NOMO-1 treated with dmso at 0.1 percent for 144 hours (cell line): ENCODE measurements around the gene PSORS1C1.
"Not testable (repeated sequence)": the region's sequence is repeated elsewhere in the genome, so short reads cannot be mapped to it uniquely, and the experiment has no call there.

Experiments
- DNase-seq: peaks from one replicate; lab custom pipeline; 2025; ENCODE audit not compliant: unreplicated experiment; lab: John Stamatoyannopoulos, UW

PSORS1C1 gene

DNA sequence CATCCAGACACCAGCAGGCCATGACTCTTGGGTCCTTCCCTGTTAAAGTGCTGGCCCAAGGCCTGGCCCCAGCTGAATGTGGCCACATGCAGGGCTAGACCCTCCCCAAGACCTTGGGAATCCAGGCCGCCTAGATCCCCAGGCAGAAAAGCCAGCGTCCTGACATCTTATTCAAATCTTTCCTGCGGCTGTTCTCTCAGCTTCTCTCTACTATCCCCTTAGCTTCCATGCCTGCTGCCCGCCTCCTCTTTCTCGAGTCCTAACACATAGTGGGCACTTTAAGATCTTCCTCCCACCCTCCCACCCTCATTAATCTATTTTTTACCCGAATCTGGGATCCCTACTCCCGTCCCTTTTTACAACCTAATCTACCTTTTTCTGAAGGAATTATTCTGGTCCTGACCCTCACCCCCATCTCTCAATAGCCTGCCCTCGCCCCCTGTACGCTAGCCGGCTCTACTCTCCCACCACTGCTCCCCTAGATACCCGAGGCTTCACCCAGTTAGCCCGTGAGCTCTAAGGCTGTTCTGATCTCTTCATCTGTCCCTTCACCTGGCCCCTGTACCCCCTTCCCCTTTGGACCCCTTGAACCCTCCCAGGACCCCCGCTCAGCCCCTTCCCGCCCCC is 43.0 kb downstream of the PSORS1C1 start, which contains the start of gene CCHCR1:
Gene CCHCR1, minus strand, starts transcription at position 290 of the 627 bp plus-strand sequence. Its CDS starts 202 bp downstream, at position 88.
- no peak for DNase-seq

DNA sequence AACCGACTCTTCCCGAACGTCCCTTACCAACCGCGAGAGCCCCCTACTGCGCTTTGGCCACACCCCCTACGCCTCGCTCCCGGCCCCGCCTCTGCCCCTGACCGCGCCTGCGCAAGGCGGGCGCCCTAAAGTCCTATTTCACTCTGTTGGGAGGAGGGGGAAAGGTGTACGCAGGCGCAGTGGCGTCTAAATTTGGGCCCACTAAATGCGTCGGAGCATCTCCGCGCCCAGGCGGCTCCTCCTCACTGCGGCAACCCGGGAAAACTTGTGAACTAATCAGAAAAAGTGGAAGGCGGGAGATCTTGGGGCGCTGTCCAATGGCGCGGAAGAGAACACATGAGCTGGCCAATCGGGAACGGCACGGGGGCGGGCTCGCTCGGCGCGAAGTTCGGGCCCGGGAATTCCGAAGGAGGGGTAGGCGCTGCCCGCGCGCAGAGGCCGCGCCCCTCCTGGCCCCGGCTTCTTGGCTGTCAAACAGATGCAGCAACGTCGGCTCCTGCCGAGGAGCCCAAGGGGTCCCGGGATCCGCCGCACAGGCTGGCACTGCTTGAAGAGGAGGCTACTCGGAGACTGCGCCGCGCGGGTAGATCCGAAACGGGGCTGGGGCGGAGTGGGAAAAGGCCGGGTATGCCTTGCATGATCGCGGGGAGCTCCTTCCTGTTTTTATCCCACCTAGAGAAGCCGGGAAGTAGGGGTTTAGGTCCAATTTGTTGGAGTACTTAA is 43.7 kb downstream of the PSORS1C1 start, which contains the start of gene TCF19:
Gene TCF19, plus strand, starts transcription at position 450 of the 723 bp plus-strand sequence. CDS start 881 bp downstream, outside the sequence.
- DNase-seq, result peak; percentile 96

DNA sequence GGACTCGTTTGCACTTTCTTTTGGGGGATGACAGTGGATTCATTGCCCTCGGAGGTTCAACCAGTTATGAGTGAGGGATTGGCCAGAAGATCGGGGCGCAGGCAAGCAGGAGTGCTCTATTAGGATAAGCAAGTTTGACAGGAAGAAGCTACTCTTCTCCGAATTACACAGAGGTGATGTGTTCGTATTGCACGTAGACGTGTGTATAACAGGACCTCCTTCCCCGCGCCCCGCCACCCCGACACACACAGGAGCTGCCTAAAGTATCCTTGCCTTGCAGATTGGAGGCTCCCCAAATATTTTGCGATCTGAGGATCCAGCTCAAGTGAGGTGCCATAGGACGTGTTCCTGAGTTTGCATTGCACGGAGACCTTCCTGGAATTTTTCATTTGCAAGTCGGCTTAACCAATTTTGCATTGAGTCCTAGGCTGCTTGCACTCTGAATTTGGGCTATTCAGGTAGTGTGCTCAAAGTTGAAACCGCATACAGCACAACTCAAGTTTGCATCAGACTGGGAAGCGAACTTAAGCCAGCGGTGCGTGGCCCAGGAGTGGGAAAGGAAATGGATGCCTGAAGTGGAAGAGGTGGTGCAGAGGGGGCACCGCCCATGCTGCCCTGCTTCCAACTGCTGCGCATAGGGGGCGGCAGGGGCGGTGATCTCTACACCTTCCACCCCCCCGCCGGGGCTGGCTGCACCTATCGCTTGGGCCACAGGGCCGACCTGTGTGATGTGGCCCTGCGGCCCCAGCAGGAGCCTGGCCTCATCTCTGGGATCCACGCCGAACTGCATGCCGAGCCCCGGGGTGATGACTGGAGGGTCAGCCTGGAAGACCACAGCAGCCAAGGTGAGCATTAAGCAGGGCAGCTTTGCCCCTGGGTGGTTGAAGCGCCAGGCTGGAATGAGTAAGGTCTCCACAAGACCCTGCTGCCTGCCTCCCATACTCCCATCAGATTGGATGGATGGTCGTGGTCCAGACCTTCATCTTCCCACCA is 44.6 kb downstream of the PSORS1C1 start:
- no peak for DNase-seq

DNA sequence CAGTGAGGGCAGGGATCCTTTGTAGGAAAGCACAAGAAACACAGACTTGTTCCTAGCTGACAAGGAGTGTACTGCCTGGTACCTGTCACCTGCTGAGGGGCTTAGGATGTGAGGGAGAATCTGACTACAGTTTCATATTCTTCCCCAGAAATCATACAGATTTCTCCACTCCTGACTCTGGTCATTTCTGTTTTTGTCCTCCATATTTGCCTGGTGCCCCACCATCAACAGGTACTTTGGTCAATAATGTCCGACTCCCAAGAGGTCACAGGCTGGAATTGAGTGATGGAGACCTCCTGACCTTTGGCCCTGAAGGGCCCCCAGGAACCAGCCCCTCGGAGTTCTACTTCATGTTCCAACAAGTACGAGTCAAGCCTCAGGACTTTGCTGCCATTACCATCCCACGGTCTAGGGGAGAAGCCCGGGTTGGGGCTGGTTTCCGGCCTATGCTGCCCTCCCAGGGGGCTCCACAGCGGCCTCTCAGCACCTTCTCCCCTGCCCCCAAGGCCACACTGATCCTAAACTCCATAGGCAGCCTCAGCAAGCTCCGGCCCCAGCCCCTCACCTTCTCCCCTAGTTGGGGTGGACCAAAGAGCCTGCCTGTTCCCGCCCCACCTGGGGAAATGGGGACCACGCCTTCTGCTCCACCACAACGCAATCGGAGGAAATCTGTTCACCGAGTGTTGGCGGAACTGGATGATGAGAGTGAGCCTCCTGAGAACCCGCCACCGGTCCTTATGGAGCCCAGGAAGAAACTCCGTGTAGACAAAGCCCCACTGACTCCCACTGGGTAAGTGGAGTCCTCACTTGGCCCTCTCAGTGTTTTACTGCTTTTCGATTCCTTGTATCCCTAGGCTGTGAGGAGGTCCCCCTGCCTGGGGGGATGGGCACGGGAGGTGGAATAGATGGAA is 46.9 kb downstream of the PSORS1C1 start:
- no peak for DNase-seq

DNA sequence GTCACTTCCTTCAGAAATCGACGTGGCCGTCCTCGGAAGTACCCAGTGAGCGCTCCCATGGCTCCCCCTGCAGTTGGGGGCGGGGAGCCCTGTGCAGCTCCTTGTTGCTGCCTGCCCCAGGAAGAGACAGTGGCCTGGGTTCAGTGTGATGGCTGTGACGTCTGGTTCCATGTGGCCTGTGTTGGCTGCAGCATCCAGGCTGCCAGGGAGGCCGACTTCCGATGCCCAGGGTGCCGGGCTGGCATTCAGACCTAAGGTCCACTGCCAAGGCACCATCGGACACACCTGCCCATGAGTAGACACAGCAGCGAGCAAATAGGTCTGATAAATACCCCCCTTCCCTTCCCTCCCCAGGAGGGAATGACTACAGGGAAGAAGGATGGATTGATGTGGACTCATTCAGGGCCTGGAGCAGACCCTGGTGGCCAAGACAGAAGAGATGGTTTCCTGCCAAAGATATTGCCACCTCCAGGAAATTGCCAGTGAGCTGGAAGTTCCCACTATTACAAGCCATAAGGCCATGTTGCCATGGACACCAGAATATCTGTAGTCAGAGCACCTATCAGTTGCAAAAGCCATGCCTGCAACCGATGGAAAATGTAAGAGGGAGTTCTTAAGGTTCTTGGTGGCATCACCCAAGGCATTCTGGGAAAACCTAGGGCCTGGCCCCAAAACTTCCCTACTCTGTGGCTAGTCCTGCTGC is 48.0 kb downstream of the PSORS1C1 start:
- no peak for DNase-seq

DNA sequence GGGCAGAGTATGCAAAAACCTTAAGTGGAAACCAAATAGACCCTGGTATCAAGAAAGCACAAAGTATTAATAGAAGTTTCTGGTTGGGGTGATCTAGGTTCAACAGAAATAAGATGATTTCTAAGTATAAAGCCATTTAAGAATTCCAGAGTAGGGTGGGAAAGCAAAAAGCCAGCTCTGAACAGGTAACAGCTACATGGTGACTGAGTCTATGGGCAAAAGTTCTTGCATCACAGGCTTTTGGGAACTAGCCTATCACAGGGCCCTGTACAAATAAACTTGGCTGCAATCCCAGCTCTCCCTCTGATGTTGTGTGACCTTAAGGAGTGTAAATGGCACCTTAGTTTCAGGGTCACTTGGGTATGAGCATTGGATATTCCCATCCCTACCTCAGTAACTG is 49.3 kb downstream of the PSORS1C1 start:
- DNase-seq, result no peak

DNA sequence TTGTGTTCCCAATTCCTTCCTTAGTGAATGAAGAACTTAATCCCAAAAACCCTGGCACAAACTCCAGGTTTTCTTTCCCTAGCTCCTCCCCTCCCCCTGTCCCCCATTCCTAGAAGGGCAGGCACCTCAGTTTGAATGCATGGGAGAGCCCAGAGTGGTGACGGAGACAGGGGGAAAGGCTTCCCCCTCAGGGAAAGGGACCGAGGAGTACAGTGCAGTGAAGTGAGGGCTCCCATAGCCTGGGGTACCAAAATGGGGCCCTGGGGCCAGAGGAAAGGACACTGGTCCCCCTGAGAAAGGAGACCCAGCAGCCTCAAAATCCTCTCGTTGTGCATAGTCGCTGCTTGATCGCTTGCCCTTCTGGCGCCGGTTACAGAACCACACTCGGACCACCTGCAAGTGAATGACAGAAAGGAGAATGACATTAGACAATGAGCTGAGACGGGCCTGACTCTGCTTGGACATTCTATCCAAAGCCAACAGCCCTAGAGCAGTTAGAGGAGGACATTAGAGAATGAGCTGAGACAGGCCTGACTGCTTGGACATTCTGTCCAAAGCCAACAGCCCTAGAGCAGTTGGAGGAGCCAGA is 50.0 kb downstream of the PSORS1C1 start:
- not testable (repeated sequence) for DNase-seq

DNA sequence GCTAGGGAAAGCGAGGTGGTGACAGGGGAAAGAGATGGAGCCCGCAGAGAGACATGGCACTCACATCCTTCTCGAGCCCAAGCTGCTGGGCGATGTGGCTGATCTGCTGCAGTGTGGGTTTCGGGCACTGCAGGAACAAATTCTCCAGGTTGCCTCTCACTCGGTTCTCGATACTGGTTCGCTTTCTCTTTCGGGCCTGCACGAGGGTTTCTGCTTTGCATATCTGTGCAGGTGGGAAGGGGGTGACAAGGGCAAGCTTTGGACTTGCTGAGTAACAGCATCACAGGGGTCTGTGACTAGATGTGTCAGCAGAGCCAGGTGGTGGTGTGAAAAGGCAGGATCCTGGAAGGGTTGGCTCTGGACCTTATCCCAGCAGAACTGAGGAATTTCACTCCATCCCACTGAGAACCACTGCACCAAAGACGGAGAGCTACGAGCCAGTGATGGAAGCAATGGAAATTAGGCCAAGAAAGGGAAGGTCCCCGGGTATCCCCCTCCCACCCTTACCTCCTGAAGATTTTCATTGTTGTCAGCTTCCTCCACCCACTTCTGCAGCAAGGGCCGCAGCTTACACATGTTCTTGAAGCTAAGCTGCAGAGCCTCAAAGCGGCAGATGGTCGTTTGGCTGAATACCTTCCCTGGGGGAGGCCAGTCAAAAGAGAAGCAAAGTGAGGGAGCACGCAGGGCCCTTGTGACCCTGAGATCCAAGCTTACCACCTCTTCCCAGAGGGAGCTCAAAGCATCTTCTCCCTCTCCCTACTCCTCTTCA is 50.6 kb downstream of the PSORS1C1 start:
- not testable (repeated sequence) for DNase-seq

DNA sequence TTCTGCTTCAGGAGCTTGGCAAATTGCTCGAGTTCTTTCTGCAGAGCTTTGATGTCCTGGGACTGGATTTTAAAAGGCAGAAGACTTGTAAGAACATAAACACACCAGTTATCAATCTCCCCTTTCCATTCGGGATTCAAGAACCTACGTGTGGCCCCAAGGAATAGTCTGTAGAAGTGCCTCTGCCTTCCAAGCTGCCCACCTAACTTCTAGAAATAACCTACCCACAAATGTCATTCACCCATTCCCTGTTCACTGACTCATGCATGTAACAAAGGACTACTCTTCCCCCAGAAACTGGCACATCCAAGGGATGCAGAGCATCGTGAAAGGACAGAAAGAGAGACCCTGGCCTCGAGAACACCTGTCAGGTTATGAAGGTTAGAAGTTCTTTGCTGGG is 51.4 kb downstream of the PSORS1C1 start:
- no peak for DNase-seq

DNA sequence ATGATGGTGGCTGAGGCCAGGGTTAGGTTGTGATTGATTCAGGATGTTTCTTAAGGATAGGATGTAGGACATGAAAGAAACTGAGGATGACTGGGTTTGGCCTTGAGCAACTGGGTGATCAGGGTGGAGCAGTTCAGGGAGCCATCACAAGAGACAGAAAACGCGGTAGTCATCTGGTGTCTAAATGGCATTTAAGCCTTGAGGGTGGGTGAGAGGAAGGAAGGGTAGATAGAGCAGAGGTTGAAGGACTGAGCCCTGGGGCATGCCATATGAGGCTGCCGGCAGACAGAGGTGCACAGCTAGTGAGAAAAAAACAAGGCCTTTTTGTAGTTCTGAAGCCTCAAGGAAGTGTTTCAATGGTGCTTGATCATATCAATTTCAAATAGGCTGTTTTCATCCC is 54.0 kb downstream of the PSORS1C1 start:
- DNase-seq, result no peak

DNA sequence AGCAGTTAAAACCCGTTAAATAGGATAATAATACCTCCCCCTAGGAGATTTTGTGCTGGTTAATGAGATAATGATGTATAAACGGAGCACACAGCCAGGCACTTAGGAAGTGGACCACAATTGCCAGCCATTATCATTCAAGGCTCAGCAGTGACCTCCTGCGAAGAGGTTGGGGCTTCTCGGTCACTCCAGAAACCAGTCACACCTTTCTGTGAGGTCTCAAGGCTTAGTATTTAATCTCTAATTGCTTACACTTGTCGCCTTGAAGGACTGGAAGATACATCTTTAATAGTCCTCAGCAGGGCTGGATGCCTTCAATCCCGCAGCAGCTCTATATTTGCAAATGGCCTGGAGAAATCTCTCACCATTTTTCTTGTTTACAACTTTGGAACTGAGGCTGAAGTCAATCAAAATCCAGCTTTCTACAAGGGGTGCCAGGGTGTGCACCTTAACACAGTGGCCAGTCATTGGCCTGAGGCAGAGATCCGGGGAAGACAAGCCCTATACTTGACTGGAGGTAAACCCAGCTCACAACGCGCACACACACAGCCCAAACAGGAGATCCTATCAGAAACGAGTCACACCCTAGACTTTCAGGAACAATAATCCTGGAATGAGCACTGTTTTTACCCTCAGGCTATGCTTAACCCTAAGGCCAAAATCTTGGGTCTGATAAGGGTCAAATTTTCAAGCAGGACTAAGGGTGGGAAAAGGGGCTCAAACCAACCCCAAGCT is 54.7 kb downstream of the PSORS1C1 start:
- DNase-seq, result no peak

DNA sequence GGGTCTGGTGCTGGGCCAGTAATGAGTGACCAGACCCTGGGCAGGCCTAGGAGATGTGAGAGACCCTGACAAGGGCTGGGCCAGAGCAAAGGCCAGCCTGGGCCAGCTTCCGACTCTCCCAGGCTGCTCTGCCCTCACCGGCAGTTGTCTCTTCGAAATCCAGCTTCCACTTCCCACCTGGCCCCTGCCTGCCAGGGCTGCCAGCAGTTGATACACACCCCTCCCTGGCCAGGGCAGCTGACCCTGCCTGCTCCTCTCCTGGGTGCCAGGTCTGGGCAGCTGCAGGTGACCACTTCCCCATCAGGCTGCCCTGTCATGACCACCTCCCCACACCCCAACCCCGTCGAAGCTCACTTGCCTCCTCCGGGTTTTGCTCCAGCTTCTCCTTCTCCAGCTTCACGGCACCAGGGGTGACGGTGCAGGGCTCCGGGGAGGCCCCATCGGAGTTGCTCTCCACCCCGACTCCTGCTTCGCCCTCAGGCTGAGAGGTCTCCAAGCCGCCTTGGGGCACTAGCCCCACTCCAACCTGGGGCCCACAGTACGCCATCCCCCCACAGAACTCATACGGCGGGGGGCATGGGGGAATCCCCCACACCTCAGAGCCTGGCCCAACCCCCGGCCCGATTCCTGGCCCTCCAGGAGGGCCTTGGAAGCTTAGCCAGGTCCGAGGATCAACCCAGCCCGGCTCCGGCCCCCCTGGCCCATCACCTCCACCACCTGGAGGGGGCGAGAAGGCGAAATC is 55.4 kb downstream of the PSORS1C1 start:
- DNase-seq, result not testable (repeated sequence)

DNA sequence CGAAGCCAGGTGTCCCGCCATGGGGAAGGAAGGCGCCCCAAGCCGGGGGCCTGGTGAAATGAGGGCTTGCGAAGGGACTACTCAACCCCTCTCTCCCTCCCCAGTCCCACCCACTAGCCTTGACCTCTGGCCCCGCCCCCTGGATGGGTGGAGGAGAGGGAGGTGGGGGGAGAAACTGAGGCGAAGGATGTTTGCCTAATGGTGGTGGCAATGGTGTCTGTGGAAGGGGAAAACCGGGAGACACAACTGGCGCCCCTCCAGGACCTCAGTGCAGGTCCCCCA is 55.9 kb downstream of the PSORS1C1 start, which contains the start of gene POU5F1:
Gene POU5F1, minus strand, starts transcription at position 83 of the 282 bp plus-strand sequence. Its CDS starts 62 bp downstream, at position 21.
- DNase-seq, result no peak

DNA sequence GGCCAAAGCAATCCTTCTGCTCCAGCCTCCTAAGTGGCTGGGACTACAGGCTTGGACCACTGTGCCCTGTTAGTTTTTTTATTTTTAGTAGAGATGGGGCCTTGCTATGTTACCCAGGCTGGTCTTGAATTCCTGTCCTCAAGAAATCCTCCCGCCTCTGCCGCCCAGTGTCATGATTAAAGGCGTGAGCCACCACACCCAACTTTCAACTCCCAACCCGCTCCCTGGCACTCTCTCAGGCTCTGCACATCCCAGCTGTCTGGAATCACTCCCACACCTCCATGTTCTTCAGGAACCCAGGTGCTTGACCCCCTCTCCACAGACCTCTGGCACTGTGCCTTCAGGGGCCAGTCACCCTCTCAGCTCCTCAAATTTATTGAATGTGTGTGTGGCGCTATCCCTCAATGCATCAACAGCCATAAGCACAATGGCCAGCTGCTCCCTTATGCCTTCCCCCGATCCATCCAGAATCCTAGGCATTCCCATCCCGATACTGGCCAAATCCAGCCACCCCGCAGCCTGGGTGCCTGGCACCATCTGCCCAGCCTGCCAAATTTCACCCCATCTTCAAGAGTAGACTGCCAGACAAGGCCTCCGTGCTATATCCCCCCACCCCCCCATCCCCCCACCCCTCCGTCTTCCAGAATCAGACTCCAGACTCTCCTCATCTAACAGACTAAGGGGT is 56.5 kb downstream of the PSORS1C1 start:
- no peak for DNase-seq

DNA sequence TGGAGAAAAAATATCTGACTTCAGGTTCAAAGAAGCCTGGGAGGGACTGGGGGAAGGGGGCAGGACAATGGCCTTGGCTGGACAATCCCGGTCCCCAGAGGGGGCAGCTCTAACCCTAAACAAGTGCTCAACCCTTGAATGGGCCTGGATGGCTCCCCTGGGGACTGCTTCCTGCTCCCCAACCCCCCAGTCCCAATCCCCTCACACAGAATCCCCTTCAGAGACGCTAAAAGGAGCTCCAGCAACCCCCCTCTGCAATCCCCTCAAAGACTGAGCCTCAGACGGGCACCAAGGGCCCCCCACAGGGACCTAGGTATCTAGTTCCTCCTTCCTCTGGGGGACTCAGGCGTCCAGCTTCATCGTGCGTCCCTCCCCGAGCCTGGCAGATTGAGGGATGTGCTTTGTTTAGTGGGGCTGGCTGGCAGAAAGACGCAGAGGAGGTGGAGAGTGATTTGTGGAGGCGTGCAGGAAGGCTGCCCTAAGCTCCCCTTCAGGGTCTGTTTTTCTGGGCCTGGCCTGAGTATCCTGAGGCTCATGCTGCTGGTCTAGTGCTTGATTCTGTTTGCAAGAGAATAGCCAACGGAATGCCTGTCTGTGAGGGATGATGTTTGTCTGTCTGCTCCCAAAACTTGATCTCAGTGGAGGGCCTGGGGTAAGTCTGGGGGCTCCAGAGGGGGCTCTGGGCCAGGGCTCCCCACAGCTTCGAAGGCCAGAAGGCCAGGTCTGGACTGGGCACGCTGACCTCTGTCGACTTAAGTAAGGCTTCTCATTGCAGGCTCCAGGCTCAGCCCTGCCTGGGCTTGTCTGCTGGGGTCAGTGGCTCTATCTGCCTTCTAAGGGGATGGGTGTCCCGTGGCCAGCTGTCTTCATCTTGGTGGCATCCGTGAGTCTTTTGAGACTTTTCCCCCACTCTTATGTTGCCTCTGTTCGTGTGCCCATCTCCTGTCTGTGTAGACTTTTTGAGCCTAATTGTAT is 57.6 kb downstream of the PSORS1C1 start:
- no peak for DNase-seq
